ENCODE measurements around the gene LHX6. TPM values are rescaled to one million over a fixed set of nuclear protein-coding genes. Genes with fewer than 3 reads are reported as not detected.

LHX6 gene
- total and polyA plus RNA-seq, 2 of the 4 experiments (the other 2 are of a cell fraction) = under 0.01 to 0.05 TPM

DNA sequence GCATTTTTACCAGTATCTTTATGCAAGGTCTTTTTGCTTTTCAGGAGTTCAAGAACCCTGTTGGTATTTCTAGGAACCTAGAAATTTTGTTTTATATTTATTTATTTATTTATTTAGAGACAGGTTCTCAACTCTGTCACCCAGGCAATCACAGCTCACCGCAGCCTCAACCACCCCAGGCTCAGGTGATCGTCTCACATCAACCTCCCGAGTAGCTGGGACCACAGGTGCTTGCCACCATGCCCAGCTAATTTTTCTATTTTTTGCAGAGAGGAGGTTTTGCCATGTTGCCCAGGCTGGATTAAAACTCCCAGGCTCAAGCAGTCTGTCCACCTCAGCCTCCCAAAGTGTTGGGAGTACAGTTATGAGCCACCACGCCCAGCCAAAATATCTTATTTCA lies 32.9 kb downstream of the LHX6 start:
- Histone ChIP-seq H2BK15ac (ENCODE audit: low read depth, low read length) (no peak overlapping the region), H2BK20ac (ENCODE audit: low read depth, low read length) (no peak overlapping the region), H3K9me3 (ENCODE audit: control insufficient read depth, insufficient read depth, low read length) (no peaks in the 10 kb centered on the region), H3K18ac (ENCODE audit: low read depth, low read length) (no peak overlapping the region), H2AFZ (replicated peaks; ENCODE audit: low read length, poor library complexity) (no peak overlapping the region), H3K56ac (ENCODE audit: extremely low read depth, insufficient read depth, low read length) (no peak overlapping the region), H4K5ac (ENCODE audit: low read depth, low read length) (no peak overlapping the region), H2AK5ac (ENCODE audit: low read depth, low read length) (no peak overlapping the region), H4K20me1 (ENCODE audit: insufficient read depth, low read length) (no peaks in the 10 kb centered on the region), H3K9me1 (ENCODE audit: insufficient read depth, low read length) (peaks cover 3% of the 10 kb centered on the region; the same call in 1 of the 2 replicates), H2BK5ac (ENCODE audit: low read depth, low read length, poor library complexity, severe bottlenecking) (no peak overlapping the region), H3K27me3 (ENCODE audit: control insufficient read depth, insufficient read depth, low read length) (peaks cover 40% of the 10 kb centered on the region), H2BK120ac (ENCODE audit: low read depth, low read length) (no peak overlapping the region), H3K4me2 (ENCODE audit: low read depth, low read length) (no peak overlapping the region), H3K4ac (ENCODE audit: low read depth, low read length) (no peak overlapping the region), H3K9ac (ENCODE audit: low read depth, low read length) (no peak overlapping the region), H3K4me3 (ENCODE audit: insufficient read depth, low read depth, low read length) (no peak overlapping the region), H3K23ac (ENCODE audit: low read depth, low read length) (no peak overlapping the region), H3K4me1 (ENCODE audit: control insufficient read depth, insufficient read depth, low read length) (no peaks in the 10 kb centered on the region), H3K27ac (ENCODE audit: insufficient read depth, low read length) (no peak overlapping the region), H2AK9ac (replicated peaks; ENCODE audit: low read depth, low read length, poor library complexity) (no peak overlapping the region), H4K91ac (ENCODE audit: insufficient read depth, low read depth, low read length) (no peak overlapping the region), H4K8ac (ENCODE audit: low read depth in 2 of 2, low read length in 2 of 2) (no peak overlapping the region), H3K79me1 (ENCODE audit: low read depth in 1 of 2, low read length in 2 of 2) (no peaks in the 10 kb centered on the region), H3K14ac (replicated peaks; ENCODE audit: low read depth, low read length) (no peak overlapping the region), H3K36me3 (ENCODE audit: control insufficient read depth, insufficient read depth, low read length) (no peaks in the 10 kb centered on the region)
- intact Hi-C loops (cut with micrococcal nuclease) (no loop called here), dilution Hi-C loops (cut with HindIII; ENCODE audit: low sequenced_read_pairs, unreplicated experiment) (no loop called here), in situ Hi-C loops (cut with MboI; ENCODE audit: low sequenced_read_pairs) (no loop called here)
- no peak for DNase-seq
- TF ChIP-seq MXI1 (IDR thresholded peaks at IDR 0.05; ENCODE audit: borderline replicate concordance, low read depth, low read length) (no peak), NFE2L2 (IDR thresholded peaks at IDR 0.05; ENCODE audit: low read depth, low read length) (no peak), FOS (IDR thresholded peaks at IDR 0.05; ENCODE audit: low read depth, low read length) (no peak), CTCF (conservative IDR thresholded peaks at IDR 0.05; ENCODE audit: low read depth, low read length) (no peak), BHLHE40 (IDR thresholded peaks at IDR 0.05; ENCODE audit: low read depth, low read length) (no peak), RCOR1 (IDR thresholded peaks at IDR 0.05; ENCODE audit: insufficient replicate concordance, low read length) (no peak), MAZ (IDR thresholded peaks at IDR 0.05; ENCODE audit: borderline replicate concordance, low read depth, low read length) (no peak), CHD1 (IDR thresholded peaks at IDR 0.05; ENCODE audit: low read depth, low read length) (no peak), RFX5 (IDR thresholded peaks at IDR 0.05; ENCODE audit: low read depth, low read length) (no peak), MAFK (IDR thresholded peaks at IDR 0.05; ENCODE audit: low read depth, low read length) (no peak), POLR2A (IDR thresholded peaks at IDR 0.05; ENCODE audit: low read depth, low read length) (no peak), SMC3 (IDR thresholded peaks at IDR 0.05; ENCODE audit: low read depth, low read length) (no peak), CEBPB (IDR thresholded peaks at IDR 0.05; ENCODE audit: low read depth, low read length) (no peak), RAD21 (IDR thresholded peaks at IDR 0.05; ENCODE audit: low read length) (no peak), USF2 (IDR thresholded peaks at IDR 0.05; ENCODE audit: low read depth, low read length) (no peak)
- TF ChIP-seq, protein P1, sequence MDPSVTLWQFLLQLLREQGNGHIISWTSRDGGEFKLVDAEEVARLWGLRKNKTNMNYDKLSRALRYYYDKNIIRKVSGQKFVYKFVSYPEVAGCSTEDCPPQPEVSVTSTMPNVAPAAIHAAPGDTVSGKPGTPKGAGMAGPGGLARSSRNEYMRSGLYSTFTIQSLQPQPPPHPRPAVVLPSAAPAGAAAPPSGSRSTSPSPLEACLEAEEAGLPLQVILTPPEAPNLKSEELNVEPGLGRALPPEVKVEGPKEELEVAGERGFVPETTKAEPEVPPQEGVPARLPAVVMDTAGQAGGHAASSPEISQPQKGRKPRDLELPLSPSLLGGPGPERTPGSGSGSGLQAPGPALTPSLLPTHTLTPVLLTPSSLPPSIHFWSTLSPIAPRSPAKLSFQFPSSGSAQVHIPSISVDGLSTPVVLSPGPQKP (IDR thresholded peaks at IDR 0.05; ENCODE audit: borderline replicate concordance, low read depth, low read length) = no peak
- CTCF ChIA-PET = no interaction called here
- no peak for ATAC-seq (ENCODE audit: low read depth)
- POLR2A ChIA-PET (ENCODE audit: unreplicated experiment) = no interaction called here
- no CpG with 5 or more reads among the region's 4 CpGs for WGBS, 2 experiments (ENCODE audit: extremely low coverage in 2 of 2, insufficient read length in 1 of 2)
- BruUV-seq (replicated peaks) = no TSS peak
